H9 (cell line): ENCODE results near the gene SLX4. TPM values are rescaled to one million over a fixed set of nuclear protein-coding genes. Genes with fewer than 3 reads are reported as not detected.

Experiments used
- DNase-seq: peaks from one replicate; pipeline ENCODE4 v3.0.0-alpha.2; 2017
- H2AFZ ChIP-seq: one replicate; pipeline ENCODE4 v1.6.1; 2013; ENCODE audit warnings: mild to moderate bottlenecking, low read length, control low read depth, moderate library complexity
- H2AK5ac ChIP-seq: 2 replicates; pipeline ENCODE4 v1.6.1; 2013; ENCODE audit warnings: low read length, control low read depth, mixed read lengths; ENCODE audit not compliant: insufficient read length
- H2BK120ac ChIP-seq: one replicate; pipeline ENCODE4 v1.6.1; 2013; ENCODE audit warnings: low read depth, mild to moderate bottlenecking, low read length, control low read depth, inconsistent platforms; ENCODE audit not compliant: poor library complexity, severe bottlenecking
- H2BK12ac ChIP-seq: 2 replicates; pipeline ENCODE4 v1.6.1; 2013; ENCODE audit warnings: low read length, control low read depth, mixed read lengths, low read depth; ENCODE audit not compliant: insufficient read length
- H2BK15ac ChIP-seq: 2 replicates; pipeline ENCODE4 v1.6.1; 2013; ENCODE audit warnings: low read depth, low read length, control low read depth
- H2BK20ac ChIP-seq: one replicate; pipeline ENCODE4 v1.6.1; 2013; ENCODE audit warnings: low read depth, mild to moderate bottlenecking, low read length, control low read depth, inconsistent platforms; ENCODE audit not compliant: poor library complexity, severe bottlenecking
- H2BK5ac ChIP-seq: 2 replicates; pipeline ENCODE4 v1.6.1; 2013; ENCODE audit warnings: low read length, control low read depth, mixed read lengths; ENCODE audit not compliant: insufficient read length
- H3K14ac ChIP-seq: 2 replicates; pipeline ENCODE4 v1.6.1; 2013; ENCODE audit warnings: low read length, control low read depth; ENCODE audit not compliant: insufficient read depth
- H3K18ac ChIP-seq: 2 replicates; pipeline ENCODE4 v1.6.1; 2013; ENCODE audit warnings: low read depth, mild to moderate bottlenecking, mixed read lengths, low read length, control low read depth; ENCODE audit not compliant: insufficient read length
- H3K23ac ChIP-seq: 2 replicates; pipeline ENCODE4 v1.6.1; 2013; ENCODE audit warnings: low read length, control low read depth, mixed read lengths, low read depth; ENCODE audit not compliant: insufficient read length
- H3K23me2 ChIP-seq: 2 replicates; pipeline ENCODE4 v1.6.1; 2013; ENCODE audit warnings: low read depth, mild to moderate bottlenecking, mixed read lengths, low read length, control low read depth; ENCODE audit not compliant: insufficient read length, poor library complexity, severe bottlenecking
- H3K27ac ChIP-seq: 2 replicates; pipeline ENCODE4 v1.5.1; 2013; ENCODE audit warnings: low read length, control low read depth, mixed read lengths, low read depth; ENCODE audit not compliant: insufficient read length
- H3K27me3 ChIP-seq: 2 replicates; pipeline ENCODE4 v1.6.1; 2013; ENCODE audit warnings: low read length, control low read depth, inconsistent platforms; ENCODE audit not compliant: insufficient read depth
- H3K4ac ChIP-seq: 2 replicates; pipeline ENCODE4 v1.6.1; 2013; ENCODE audit warnings: low read depth, mild to moderate bottlenecking, control low read depth, inconsistent platforms, low read length, moderate library complexity
- H3K4me1 ChIP-seq: 2 replicates; pipeline ENCODE4 v1.6.1; 2013; ENCODE audit warnings: low read length, control low read depth, inconsistent platforms; ENCODE audit not compliant: insufficient read depth
- H3K4me2 ChIP-seq: 2 replicates; pipeline ENCODE4 v1.6.1; 2013; ENCODE audit warnings: low read length, control low read depth, mixed read lengths; ENCODE audit not compliant: insufficient read length, insufficient read depth
- H3K56ac ChIP-seq: 2 replicates; pipeline ENCODE4 v1.6.1; 2013; ENCODE audit warnings: low read depth, mild to moderate bottlenecking, mixed read lengths, low read length, control low read depth; ENCODE audit not compliant: insufficient read length
- H3K79me1 ChIP-seq: 2 replicates; pipeline ENCODE4 v1.6.1; 2013; ENCODE audit warnings: low read depth, mild to moderate bottlenecking, moderate library complexity, low read length, control low read depth, inconsistent platforms; ENCODE audit not compliant: insufficient read depth, poor library complexity, severe bottlenecking
- H3K79me2 ChIP-seq: 2 replicates; pipeline ENCODE4 v1.6.1; 2013; ENCODE audit warnings: low read length, control low read depth, inconsistent platforms; ENCODE audit not compliant: insufficient read depth
- H3K9ac ChIP-seq: 2 replicates; pipeline ENCODE4 v1.6.1; 2013; ENCODE audit warnings: low read length, control low read depth, mixed read lengths; ENCODE audit not compliant: insufficient read length; ENCODE audit errors: extremely low read depth
- H3K9me3 ChIP-seq: one replicate; pipeline ENCODE4 v1.6.1; 2013; ENCODE audit warnings: low read depth, low read length, inconsistent platforms; ENCODE audit not compliant: control insufficient read depth
- H3T11ph ChIP-seq: one replicate; pipeline ENCODE4 v1.6.1; 2013; ENCODE audit warnings: mild to moderate bottlenecking, low read length, control low read depth, inconsistent platforms
- H4K20me1 ChIP-seq: one replicate; pipeline ENCODE4 v1.6.1; 2013; ENCODE audit not compliant: control insufficient read depth, insufficient read length, insufficient read depth
- H4K5ac ChIP-seq: 2 replicates; pipeline ENCODE4 v1.6.1; 2013; ENCODE audit warnings: low read depth, mild to moderate bottlenecking, mixed read lengths, low read length, control low read depth; ENCODE audit not compliant: insufficient read length
- H4K8ac ChIP-seq: replicated peaks from 2 replicates; pipeline ENCODE4 v1.6.1; 2013; ENCODE audit warnings: low read length, control low read depth, mixed read lengths, low read depth; ENCODE audit not compliant: insufficient read length
- H4K91ac ChIP-seq: 2 replicates; pipeline ENCODE4 v1.6.1; 2013; ENCODE audit warnings: low read depth, mild to moderate bottlenecking, moderate library complexity, mixed read lengths, low read length, control low read depth; ENCODE audit not compliant: insufficient read length
- H3K27ac Mint-ChIP-seq, 3 experiments: 2 replicates in 2 of 3; 3 replicates in 1 of 3; pipeline ENCODE4 v1.8.0; 2020 to 2021; ENCODE audit warnings: mixed read lengths in 3 of 3, mild to moderate bottlenecking in 1 of 3, moderate library complexity in 1 of 3
- H3K27me3 Mint-ChIP-seq: 2 replicates; pipeline ENCODE4 v1.8.0; 2021; ENCODE audit warnings: low read depth, mild to moderate bottlenecking, moderate library complexity, mixed read lengths
- H3K36me3 Mint-ChIP-seq, 3 experiments: 2 replicates in 2 of 3; 3 replicates in 1 of 3; pipeline ENCODE4 v1.8.0; 2020 to 2021; ENCODE audit warnings: low read depth in 3 of 3, mixed read lengths in 3 of 3; ENCODE audit not compliant: insufficient read depth in 1 of 3
- H3K4me1 Mint-ChIP-seq, 2 experiments: 2 replicates each; pipeline ENCODE4 v1.8.0; 2020; ENCODE audit warnings: mixed read lengths in 2 of 2
- H3K4me3 Mint-ChIP-seq, 2 experiments: 2 replicates in 1 of 2; 3 replicates in 1 of 2; pipeline ENCODE4 v1.8.0; 2020 to 2021; ENCODE audit warnings: mild to moderate bottlenecking in 2 of 2, mixed read lengths in 2 of 2, moderate library complexity in 1 of 2
- H3K9me3 Mint-ChIP-seq, 2 experiments: 2 replicates in 1 of 2; 3 replicates in 1 of 2; pipeline ENCODE4 v1.8.0; 2020; ENCODE audit warnings: mild to moderate bottlenecking in 2 of 2, mixed read lengths in 2 of 2, moderate library complexity in 1 of 2
- CTCF ChIP-seq: fragments of 200-600 bp; sonication (generic); conservative IDR thresholded peaks from 3 replicates; pipeline ENCODE4 v1.8.0; 2021; ENCODE audit warnings: antibody characterized with exemption, mild to moderate bottlenecking
- WGBS: extraction: QIAGEN DNeasy Blood & Tissue Kit; methylation state at CpG from one replicate; pipeline ENCODE4 v1.1.7; 2013; ENCODE audit warnings: missing lambda C conversion rate, low lambda C conversion rate, mixed read lengths; ENCODE audit not compliant: insufficient read length; ENCODE audit errors: extremely low coverage; 5-methylcytosine and 5-hydroxymethylcytosine counted together
- total RNA-seq: library from RNA; stranded (reverse); gene quantifications from 2 replicates; pipeline ENCODE4 v1.2.1, GENCODE V29; 2021

Gene SLX4
- total RNA-seq, 1 experiment from 2014 or later, result 9.9 TPM

- no CpG with 5 or more reads among the region's 2 CpGs for WGBS
- no peak for TF ChIP-seq CTCF
Observed at GRCh38 chr16:3549906-3550305, 61.5 kb downstream of the SLX4 start.

More at GRCh38 chr16:3549906-3550305, 61.5 kb downstream of the SLX4 start:
- H3K79me2 ChIP-seq, result no peaks in the 10 kb centered on the region
- no peak overlapping the region for H3K4ac ChIP-seq
- no peak overlapping the region for H2BK120ac ChIP-seq
- no peaks in the 10 kb centered on the region for H3K79me1 ChIP-seq
- Mint-ChIP-seq H3K4me3 (no peak overlapping the region), H3K36me3 (peaks cover 0 to 16% (median 9%) of the 10 kb centered on the region in 3 experiments; a peak in 4 of 7 replicates), H3K4me1 (peaks cover 26 to 33% of the 10 kb centered on the region in 2 experiments), H3K27me3 (peaks cover 48% of the 10 kb centered on the region), H3K27ac (no peak overlapping the region; a peak in 1 of 7 replicates), H3K9me3 (peaks cover 5 to 6% of the 10 kb centered on the region in 2 experiments; a peak in 3 of 5 replicates)
- H2BK15ac ChIP-seq, result no peak overlapping the region
- H4K20me1 ChIP-seq, result no peaks in the 10 kb centered on the region
- no peaks in the 10 kb centered on the region for H3K27me3 ChIP-seq
- no peak overlapping the region for H3K4me2 ChIP-seq
- no peak overlapping the region for H2AK5ac ChIP-seq
- H3K56ac ChIP-seq, result no peak overlapping the region
- peaks cover 5% of the 10 kb centered on the region for H3K23me2 ChIP-seq
- peaks cover 4% of the 10 kb centered on the region; the same call in 1 of the 2 replicates for H3K4me1 ChIP-seq
- no peak overlapping the region for H2BK12ac ChIP-seq
- H4K5ac ChIP-seq, result no peak overlapping the region
- no peak for DNase-seq
- no peak overlapping the region for H3K18ac ChIP-seq
- no peak overlapping the region for H4K91ac ChIP-seq
- H3K9me3 ChIP-seq, result no peaks in the 10 kb centered on the region
- no peak overlapping the region for H3T11ph ChIP-seq
- no peak overlapping the region for H2BK20ac ChIP-seq
- no peak overlapping the region for H2AFZ ChIP-seq
- no peak overlapping the region for H4K8ac ChIP-seq
- H3K27ac ChIP-seq, result no peak overlapping the region
- H3K14ac ChIP-seq, result no peak overlapping the region
- no peak overlapping the region for H3K9ac ChIP-seq
- no peak overlapping the region for H3K23ac ChIP-seq
- H2BK5ac ChIP-seq, result no peak overlapping the region
